Measurements from ENCODE around the gene CPAMD8. TPM values are rescaled to one million over a fixed set of nuclear protein-coding genes. Genes with fewer than 3 reads are reported as not detected.

CPAMD8 gene
- total and polyA plus RNA-seq, 7 donors = 0.60 to 14.4 (median 2.4) TPM

GRCh38 chr19:16901491-16902175 lies 125.0 kb downstream of the CPAMD8 start:
- Histone ChIP-seq H3K9me3 (no peaks in the 10 kb centered on the region), H3K27ac (no peak overlapping the region), H3K4me3 (no peak overlapping the region), H3K36me3 (no peaks in the 10 kb centered on the region), H3K27me3 (peaks cover 0 to 10% (median 2%) of the 10 kb centered on the region in 3 donors), H3K4me1 (peaks cover 0 to 14% (median 2%) of the 10 kb centered on the region in 4 donors)
- WGBS, 2 donors = 82 to 89% methylated on average over 19 of the region's 19 CpGs
- no peak for DNase-seq
- TF ChIP-seq EP300 (IDR thresholded peaks at IDR 0.05) = no peak
- intact Hi-C loops (cut with DNase I) = no loop called here

GRCh38 chr19:16899566-16900075 lies 127.0 kb downstream of the CPAMD8 start:
- H3K4me1 ChIP-seq = peaks cover 0 to 25% (median 10%) of the 10 kb centered on the region in 4 donors
- peaks cover 10 to 17% (median 12%) of the 10 kb centered on the region in 3 donors for H3K27me3 ChIP-seq
- H3K36me3 ChIP-seq = no peaks in the 10 kb centered on the region
- H3K27ac ChIP-seq = no peak overlapping the region
- H3K9me3 ChIP-seq = no peaks in the 10 kb centered on the region
- no peak for DNase-seq
- intact Hi-C loops (cut with DNase I) = no loop called here
- H3K4me3 ChIP-seq = no peak overlapping the region
- TF ChIP-seq CTCF (IDR thresholded peaks at IDR 0.05) (peak in 1 of 4 experiments; percentile 15), EP300 (IDR thresholded peaks at IDR 0.05) (no peak), POLR2A (IDR thresholded peaks at IDR 0.05) (no peak)
- 18 to 28% methylated on average over 7 of the region's 7 CpGs for WGBS, 2 donors

GRCh38 chr19:16898361-16899015 lies 128.1 kb downstream of the CPAMD8 start:
- Histone ChIP-seq H3K36me3 (no peaks in the 10 kb centered on the region), H3K4me1 (peaks cover 0 to 25% (median 10%) of the 10 kb centered on the region in 4 donors), H3K9me3 (no peaks in the 10 kb centered on the region), H3K27ac (no peak overlapping the region), H3K27me3 (peaks cover 10 to 21% (median 12%) of the 10 kb centered on the region in 3 donors), H3K4me3 (no peak overlapping the region)
- no peak for TF ChIP-seq EP300 (IDR thresholded peaks at IDR 0.05)
- no peak for TF ChIP-seq POLR2A (IDR thresholded peaks at IDR 0.05)
- no peak for TF ChIP-seq CTCF (IDR thresholded peaks at IDR 0.05)
- no peak for TF ChIP-seq POLR2AphosphoS5 (IDR thresholded peaks at IDR 0.05)
- WGBS, 2 donors = 80 to 87% methylated on average over 12 of the region's 12 CpGs
- intact Hi-C loops (cut with DNase I) = no loop called here
- DNase-seq = no peak

- peak overlapping the region; percentile 40 to 60 (median 54) for H3K4me3 ChIP-seq
- no peak for DNase-seq
- H3K4me1 ChIP-seq = peaks cover 0 to 25% (median 10%) of the 10 kb centered on the region in 4 donors
- H3K27ac ChIP-seq = peak overlapping the region; percentile 54 to 89 (median 74)
- no peaks in the 10 kb centered on the region for H3K36me3 ChIP-seq
- TF ChIP-seq CTCF (IDR thresholded peaks at IDR 0.05) (no peak), POLR2A (IDR thresholded peaks at IDR 0.05) (no peak)
- 11 to 34% methylated on average over 30 of the region's 30 CpGs for whole genome bisulfite sequencing, 2 donors
- intact Hi-C loops (cut with DNase I) = no loop called here
- H3K9me3 ChIP-seq = no peaks in the 10 kb centered on the region
- H3K27me3 ChIP-seq = peaks cover 10 to 21% (median 12%) of the 10 kb centered on the region in 3 donors
Observed at GRCh38 chr19:16897856-16898161, 128.8 kb downstream of the CPAMD8 start.

- H3K27me3 ChIP-seq = peaks cover 10 to 21% (median 12%) of the 10 kb centered on the region in 3 donors
- TF ChIP-seq EP300 (IDR thresholded peaks at IDR 0.05) (no peak), CTCF (IDR thresholded peaks at IDR 0.05) (no peak), POLR2AphosphoS5 (IDR thresholded peaks at IDR 0.05) (peak in 3 of 4 donors; percentile 33 to 58 (median 35)), POLR2A (IDR thresholded peaks at IDR 0.05) (no peak)
- peak; percentile 95 for DNase-seq
- H3K27ac ChIP-seq = peak overlapping the region; percentile 54 to 89 (median 74)
- H3K4me3 ChIP-seq = peak overlapping the region; percentile 40 to 60 (median 54)
- peaks cover 0 to 25% (median 10%) of the 10 kb centered on the region in 4 donors for H3K4me1 ChIP-seq
- H3K9me3 ChIP-seq = no peaks in the 10 kb centered on the region
- WGBS, 2 donors = 2 to 13% methylated on average over 67 to 68 of the region's 68 CpGs
- intact Hi-C loops (cut with DNase I) = no loop called here
- H3K36me3 ChIP-seq = no peaks in the 10 kb centered on the region
Observed at GRCh38 chr19:16897029-16897855, 129.4 kb downstream of the CPAMD8 start.
